Activated T-cell treated with anti-CD3 and anti-CD28 coated beads for 4 hours (primary cell): Measurements from ENCODE around the gene CCR6.
"Not testable (repeated sequence)": the region's sequence is repeated elsewhere in the genome, so short reads cannot be mapped to it uniquely, and the experiment has no call there.

Experiments
- DNase-seq: peaks from one replicate; pipeline ENCODE4 v3.0.0-alpha.2; 2020

The CCR6 gene

DNA sequence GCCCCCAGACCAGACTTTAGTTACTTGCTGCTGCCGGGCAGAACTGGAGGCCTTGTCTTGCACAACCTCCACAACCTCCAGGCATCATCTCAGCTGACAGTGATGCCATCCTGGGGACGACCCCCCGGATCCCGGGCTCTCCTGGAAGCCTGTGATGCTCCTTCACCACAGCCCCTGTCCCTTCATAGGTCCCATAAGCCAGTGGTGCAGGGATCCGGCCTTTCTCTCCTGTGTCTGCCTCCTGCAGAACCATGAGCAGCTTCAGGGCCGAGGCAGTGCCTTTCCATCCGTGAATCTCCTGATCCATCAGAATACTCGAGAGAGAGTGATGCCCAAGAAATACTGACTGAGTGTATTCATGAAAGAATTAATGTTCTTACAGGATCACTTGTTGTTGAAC lies 57.2 kb downstream of the CCR6 start:
- DNase-seq, result not testable (repeated sequence)

DNA sequence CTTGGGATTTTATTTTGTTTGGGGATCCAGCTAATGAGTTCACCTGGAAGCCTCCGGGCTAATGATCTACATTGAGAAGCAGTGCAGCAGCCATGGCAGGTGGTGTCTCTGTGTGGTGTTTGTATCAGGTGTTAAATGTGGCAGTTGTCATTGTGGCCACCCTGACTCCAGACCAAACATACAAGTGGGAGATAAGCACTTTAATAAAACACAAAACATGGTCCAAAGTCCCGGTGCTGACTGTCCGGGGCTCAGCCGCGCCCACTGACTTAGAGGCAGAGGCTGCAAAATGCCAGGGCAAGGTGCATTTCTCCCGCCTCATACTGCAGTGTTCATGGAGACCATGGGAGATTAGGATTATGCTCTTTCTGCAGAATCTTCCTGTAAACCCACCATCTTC lies 58.5 kb downstream of the CCR6 start:
- DNase-seq, result not testable (repeated sequence)

DNA sequence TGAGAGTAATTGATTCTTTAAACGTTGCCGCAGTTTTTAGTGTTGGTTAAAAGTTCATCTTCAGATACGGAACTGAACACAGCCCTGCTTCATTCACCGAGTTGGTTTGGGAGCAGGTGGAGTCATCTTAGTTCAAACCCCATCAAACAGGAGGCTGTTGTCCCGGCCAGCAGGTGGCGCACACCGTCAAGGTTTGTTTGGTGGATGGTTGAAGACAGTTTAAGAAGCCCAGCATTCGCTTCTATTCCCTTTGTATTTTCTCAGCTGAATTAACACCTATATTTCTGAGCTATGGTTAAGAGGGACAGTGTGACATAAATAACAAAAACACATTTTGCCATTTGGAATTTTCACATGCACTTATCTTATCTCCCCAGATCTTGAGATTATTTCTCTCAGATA lies 60.0 kb downstream of the CCR6 start:
- DNase-seq, result not testable (repeated sequence)

DNA sequence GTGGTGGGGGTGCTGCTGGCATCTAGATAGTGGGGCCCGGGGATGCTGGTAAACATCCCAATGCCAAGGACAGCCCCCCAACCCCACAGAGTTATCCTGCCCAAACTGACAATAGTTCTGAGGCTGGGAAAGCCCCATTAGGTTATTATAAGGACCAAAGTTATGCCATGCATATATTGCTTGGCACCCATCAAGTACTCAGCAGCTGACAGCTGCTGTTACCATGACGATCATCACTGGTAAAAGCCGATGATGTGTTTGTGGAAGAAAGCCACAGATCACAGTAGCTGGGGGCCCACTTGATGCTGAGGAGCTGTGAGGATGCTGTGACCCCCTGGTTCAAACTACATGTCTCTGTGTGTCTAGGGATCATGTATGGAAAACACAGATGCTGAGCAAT lies 62.2 kb downstream of the CCR6 start:
- not testable (repeated sequence) for DNase-seq

DNA sequence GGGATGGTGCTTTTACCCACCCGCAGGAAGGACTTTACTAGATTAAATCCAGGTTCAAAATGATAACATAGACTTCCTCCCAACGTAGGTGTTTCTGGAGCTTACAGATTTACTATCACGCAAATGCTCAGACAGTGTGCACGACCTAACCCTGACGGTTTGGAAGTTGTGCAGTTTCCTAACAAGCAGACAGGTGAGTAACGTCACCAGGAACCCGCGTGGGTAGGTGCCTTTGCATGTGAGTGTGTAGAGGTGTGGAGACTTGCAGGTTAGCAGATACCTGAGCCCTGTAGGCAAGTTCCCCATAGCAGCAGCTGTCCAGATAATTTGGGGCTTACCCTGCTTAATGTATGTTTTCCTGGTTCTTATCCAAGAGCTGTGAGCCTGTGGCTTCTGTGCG lies 64.4 kb downstream of the CCR6 start:
- DNase-seq, result not testable (repeated sequence)
